ENCODE data around the gene STX4. TPM values are rescaled to one million over a fixed set of nuclear protein-coding genes. Genes with fewer than 3 reads are reported as not detected.

STX4 gene
- total RNA-seq, 1 experiment from 2014 or later = 29.2 TPM

- Mint-ChIP-seq H3K36me3 (ENCODE audit: insufficient read depth, unreplicated experiment) (no peaks in the 10 kb centered on the region), H3K4me3 (ENCODE audit: unreplicated experiment) (no peak overlapping the region), H3K27me3 (ENCODE audit: insufficient read depth, unreplicated experiment) (no peaks in the 10 kb centered on the region), H3K4me1 (ENCODE audit: low read depth, unreplicated experiment) (peaks cover 13% of the 10 kb centered on the region), H3K27ac (ENCODE audit: unreplicated experiment) (no peak overlapping the region), H3K9me3 (ENCODE audit: unreplicated experiment) (no peaks in the 10 kb centered on the region)
- Histone ChIP-seq H3K36me3 (ENCODE audit: control insufficient read depth, insufficient read depth, low read length) (no peaks in the 10 kb centered on the region), H3K9me3 (no peaks in the 10 kb centered on the region), H3K27me3 (replicated peaks; ENCODE audit: control insufficient read depth, insufficient read depth, low read length) (no peaks in the 10 kb centered on the region), H3K4me3 (ENCODE audit: low read depth, low read length) (no peak overlapping the region), H3K4me1 (no peaks in the 10 kb centered on the region)
- intact Hi-C loops (cut with micrococcal nuclease; ENCODE audit: unreplicated experiment) = no loop called here
- no TSS peak for BruUV-seq (replicated peaks)
- DNase-seq = no peak
- ChIA-PET CTCF (no interaction called here), POLR2A (no interaction called here)
- no peak for TF ChIP-seq CTCF (IDR thresholded peaks at IDR 0.05; ENCODE audit: insufficient read depth in 1 of 2, low read depth in 1 of 2, low read length in 1 of 2, severe bottlenecking in 1 of 2, unreplicated experiment in 1 of 2)
Measured at GRCh38 chr16:31025339-31025738, 8.0 kb upstream of the STX4 start.

- POLR2A ChIA-PET = no interaction called here
- Histone ChIP-seq H3K36me3 (ENCODE audit: control insufficient read depth, insufficient read depth, low read length) (no peaks in the 10 kb centered on the region), H3K4me1 (no peaks in the 10 kb centered on the region), H3K4me3 (ENCODE audit: low read depth, low read length) (no peak overlapping the region), H3K27me3 (replicated peaks; ENCODE audit: control insufficient read depth, insufficient read depth, low read length) (no peaks in the 10 kb centered on the region), H3K9me3 (no peaks in the 10 kb centered on the region)
- CTCF ChIA-PET = no interaction called here
- intact Hi-C loops (cut with micrococcal nuclease; ENCODE audit: unreplicated experiment) = no loop called here
- H3K27ac Mint-ChIP-seq (ENCODE audit: unreplicated experiment) = no peak overlapping the region
- no TSS peak for BruUV-seq (replicated peaks)
- H3K4me3 Mint-ChIP-seq (ENCODE audit: unreplicated experiment) = no peak overlapping the region
- no peaks in the 10 kb centered on the region for H3K9me3 Mint-ChIP-seq (ENCODE audit: unreplicated experiment)
- peaks cover 6% of the 10 kb centered on the region for H3K4me1 Mint-ChIP-seq (ENCODE audit: low read depth, unreplicated experiment)
- DNase-seq = no peak
- no peaks in the 10 kb centered on the region for H3K27me3 Mint-ChIP-seq (ENCODE audit: insufficient read depth, unreplicated experiment)
- peaks cover 15% of the 10 kb centered on the region for H3K36me3 Mint-ChIP-seq (ENCODE audit: insufficient read depth, unreplicated experiment)
- TF ChIP-seq CTCF (IDR thresholded peaks at IDR 0.05; ENCODE audit: insufficient read depth in 1 of 2, low read depth in 1 of 2, low read length in 1 of 2, severe bottlenecking in 1 of 2, unreplicated experiment in 1 of 2) = no peak
Measured at GRCh38 chr16:31029272-31029671, 4.1 kb upstream of the STX4 start.

GRCh38 chr16:31031276-31031675 is 2.1 kb upstream of the STX4 start:
- Histone ChIP-seq H3K4me3 (ENCODE audit: low read depth, low read length) (no peak overlapping the region), H3K9me3 (no peaks in the 10 kb centered on the region), H3K27me3 (replicated peaks; ENCODE audit: control insufficient read depth, insufficient read depth, low read length) (no peaks in the 10 kb centered on the region), H3K4me1 (no peaks in the 10 kb centered on the region), H3K36me3 (ENCODE audit: control insufficient read depth, insufficient read depth, low read length) (no peaks in the 10 kb centered on the region; the same call in 1 of the 2 replicates)
- no peaks in the 10 kb centered on the region for H3K27me3 Mint-ChIP-seq (ENCODE audit: insufficient read depth, unreplicated experiment)
- intact Hi-C loops (cut with micrococcal nuclease; ENCODE audit: unreplicated experiment) = loop anchor here (5.0 kb wide), 1 partner anchor 111 kb away; no protein-coding TSS in a partner anchor
- ChIA-PET POLR2A (no interaction called here), CTCF (no interaction called here)
- H3K9me3 Mint-ChIP-seq (ENCODE audit: unreplicated experiment) = no peaks in the 10 kb centered on the region
- peaks cover 18% of the 10 kb centered on the region for H3K36me3 Mint-ChIP-seq (ENCODE audit: insufficient read depth, unreplicated experiment)
- no peaks in the 10 kb centered on the region for H3K4me1 Mint-ChIP-seq (ENCODE audit: low read depth, unreplicated experiment)
- H3K4me3 Mint-ChIP-seq (ENCODE audit: unreplicated experiment) = no peak overlapping the region
- BruUV-seq (replicated peaks) = no TSS peak
- DNase-seq = no peak
- no peak overlapping the region for H3K27ac Mint-ChIP-seq (ENCODE audit: unreplicated experiment)
- TF ChIP-seq CTCF (IDR thresholded peaks at IDR 0.05; ENCODE audit: insufficient read depth in 1 of 2, low read depth in 1 of 2, low read length in 1 of 2, severe bottlenecking in 1 of 2, unreplicated experiment in 1 of 2) = no peak
